ENCODE data around the gene AOPEP.

AOPEP gene

GRCh38 chr9:95101326-95101725 lies 374.8 kb downstream of the AOPEP start:
- DNase-seq: no peak

DNA sequence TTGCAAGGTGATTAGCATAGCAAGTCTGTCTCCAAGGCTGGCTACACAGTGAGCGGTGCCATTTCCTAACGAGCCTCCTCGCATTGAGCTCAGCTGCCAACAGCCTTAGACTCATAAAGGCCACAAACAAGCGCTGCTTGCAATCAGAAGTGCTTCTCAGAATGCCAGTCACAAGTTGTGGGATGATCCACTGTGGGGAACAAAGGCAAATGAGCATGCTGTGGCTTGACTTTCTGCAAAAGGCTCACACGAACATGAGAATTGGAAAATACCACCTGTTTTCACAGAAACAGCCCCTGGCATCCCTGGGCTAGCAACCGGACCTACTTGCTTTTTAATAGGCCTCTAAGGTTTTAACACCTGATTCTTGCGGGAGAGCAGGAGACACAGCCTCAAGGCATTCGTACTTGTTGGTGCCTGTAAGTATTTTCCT lies 375.5 kb downstream of the AOPEP start:
- DNase-seq: peak in 10 of 14 donors; percentile 19 to 82 (median 62)

GRCh38 chr9:95102572-95102971 lies 376.1 kb downstream of the AOPEP start:
- no peak for DNase-seq

DNA sequence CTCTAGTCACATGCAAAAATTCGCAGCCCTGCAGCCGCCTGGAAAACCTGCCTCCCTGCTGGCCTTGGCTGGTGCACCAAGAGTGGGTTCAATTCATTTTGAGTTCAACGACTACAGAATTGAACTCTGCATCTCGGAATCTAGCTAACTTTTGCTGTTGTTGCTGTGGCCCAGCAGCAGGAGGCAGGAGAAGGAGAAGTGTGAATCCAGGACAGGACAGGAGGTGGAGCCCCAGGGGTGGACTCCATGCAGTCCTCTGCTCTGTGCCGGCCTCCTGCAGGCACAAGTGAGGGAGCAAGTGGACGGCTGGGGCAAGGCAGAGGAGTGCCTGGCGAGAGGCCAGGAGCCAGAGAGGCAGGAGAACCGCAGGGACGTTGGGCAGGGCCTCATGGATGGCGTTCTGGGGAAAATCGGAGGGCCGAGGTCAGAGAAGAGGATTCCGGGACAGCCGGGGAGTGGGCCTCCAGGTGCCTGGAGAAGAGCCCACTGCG lies 376.8 kb downstream of the AOPEP start:
- DNase-seq: no peak

DNA sequence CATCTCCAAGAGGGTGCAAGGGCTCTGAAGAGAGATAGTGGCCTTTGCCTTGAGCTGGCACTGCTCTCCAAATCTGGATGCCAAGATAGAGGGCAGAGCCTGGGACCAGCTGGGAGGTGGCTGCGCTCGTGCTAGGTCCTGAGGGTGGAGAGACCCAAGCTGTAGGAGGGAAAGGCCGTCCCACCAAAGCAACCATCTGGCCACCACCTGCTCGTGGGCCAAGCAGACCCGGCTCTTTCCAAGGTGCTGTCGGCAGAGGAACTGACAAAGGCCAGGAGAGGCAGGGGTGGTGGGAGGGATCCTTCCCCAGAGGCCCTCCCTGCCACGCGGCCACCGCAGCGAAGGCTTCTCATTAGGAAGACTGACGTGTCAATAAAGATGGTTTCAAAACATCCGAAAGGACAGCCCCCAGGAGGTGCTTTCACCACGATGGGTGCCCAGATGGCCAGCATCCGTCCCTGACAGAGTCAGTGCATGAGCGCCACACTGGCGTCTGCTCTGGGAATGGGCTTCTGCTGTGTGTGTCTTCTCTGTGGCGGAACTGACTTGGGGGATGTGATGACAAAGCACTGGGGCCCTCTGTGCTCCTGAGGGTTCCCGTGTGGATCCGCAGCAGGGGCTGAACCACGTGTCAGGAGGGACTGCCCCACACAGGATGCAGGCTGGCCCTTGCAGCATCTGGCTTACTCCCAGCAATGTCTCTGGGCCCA lies 377.5 kb downstream of the AOPEP start:
- peak in 1 of 14 donors; percentile 68 for DNase-seq

- peak in 1 of 14 donors; percentile 35 for DNase-seq
Measured at GRCh38 chr9:95104581-95104960, 378.1 kb downstream of the AOPEP start.

DNA sequence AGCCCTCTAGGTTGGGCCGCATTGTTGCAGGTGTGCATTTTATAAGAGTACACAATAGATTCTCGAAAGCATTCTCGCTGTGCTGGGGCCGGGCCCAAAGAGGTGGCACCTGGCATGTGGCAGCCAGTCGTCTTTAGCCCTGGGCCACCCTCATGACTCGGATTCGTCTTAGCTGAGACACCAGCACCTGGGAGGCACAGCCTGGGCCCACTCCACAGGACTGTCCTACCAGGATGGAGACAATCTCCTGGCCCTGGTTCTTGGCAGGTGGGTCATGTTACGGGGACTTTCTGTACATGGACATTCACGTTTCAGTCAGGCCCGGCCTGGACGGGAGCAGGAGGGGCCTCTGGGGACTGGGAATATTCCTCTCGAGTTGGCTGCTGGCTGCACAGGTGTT lies 378.5 kb downstream of the AOPEP start:
- peak in 1 of 14 donors; percentile 37 for DNase-seq

- DNase-seq: peak in 1 of 14 donors; percentile 69
Measured at GRCh38 chr9:95105519-95106287, 379.2 kb downstream of the AOPEP start.

DNA sequence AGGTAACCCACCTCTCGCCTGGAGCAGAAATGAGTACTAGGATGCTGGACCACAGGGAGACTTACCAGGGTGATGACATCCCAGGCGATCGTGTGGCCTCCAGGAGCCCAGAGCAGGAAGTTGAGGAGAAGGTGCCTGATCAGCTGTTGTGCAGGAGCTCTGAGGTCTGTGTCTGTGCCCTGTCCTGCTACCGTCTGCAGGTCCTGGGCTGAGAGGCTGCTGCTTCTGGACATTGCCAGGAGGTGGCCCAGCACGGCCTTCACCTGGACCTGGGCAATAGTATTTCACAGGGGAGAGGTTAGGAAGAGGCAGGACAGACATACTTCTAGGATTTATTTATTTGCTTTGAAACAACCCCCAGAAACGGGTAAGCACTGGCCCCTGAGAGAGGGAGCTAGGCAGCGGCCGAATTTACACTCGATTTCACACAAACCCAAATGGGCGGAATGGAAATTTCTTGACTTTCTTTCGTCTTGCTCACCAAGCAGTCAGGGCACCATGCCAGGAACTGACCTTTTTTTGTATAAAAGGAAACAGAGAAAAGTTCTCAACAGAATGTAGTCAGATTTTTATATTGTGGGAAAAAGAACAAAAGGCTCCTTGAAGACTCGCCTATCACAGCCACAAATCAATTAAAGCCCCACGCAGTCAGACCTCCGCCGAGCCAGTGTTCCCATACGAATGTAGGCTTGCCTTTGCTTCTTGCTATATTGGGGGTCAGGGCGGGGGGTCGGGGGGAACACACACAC lies 380.7 kb downstream of the AOPEP start:
- peak in 3 of 14 donors; percentile 37 to 51 (median 48) for DNase-seq

DNA sequence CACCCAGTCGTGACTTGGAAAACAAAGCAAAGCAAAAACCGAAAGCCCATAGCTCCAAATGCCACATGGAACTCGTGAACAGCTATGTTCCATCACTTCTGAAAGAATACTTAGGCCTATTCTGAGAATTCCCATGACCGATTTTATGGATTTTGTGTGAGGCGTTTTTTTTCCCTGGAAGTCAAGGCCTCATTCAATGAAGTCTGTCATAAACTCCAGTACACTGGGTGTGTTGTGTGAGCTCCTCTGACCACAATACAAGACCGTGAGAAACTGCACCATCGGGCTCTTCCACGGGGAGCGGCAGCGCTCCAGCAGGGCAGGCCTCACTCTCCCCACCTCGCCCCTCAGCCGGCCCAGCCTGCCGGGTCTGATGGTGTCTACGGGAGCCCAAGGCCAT lies 381.5 kb downstream of the AOPEP start:
- peak in 1 of 14 donors; percentile 40 for DNase-seq

- no peak for DNase-seq
Measured at GRCh38 chr9:95108777-95109176, 382.3 kb downstream of the AOPEP start.

- DNase-seq: no peak
Measured at GRCh38 chr9:95109456-95109855, 383.0 kb downstream of the AOPEP start.

GRCh38 chr9:95110921-95111525 lies 384.5 kb downstream of the AOPEP start:
- DNase-seq: no peak

GRCh38 chr9:95111716-95112115 lies 385.2 kb downstream of the AOPEP start:
- no peak for DNase-seq

DNA sequence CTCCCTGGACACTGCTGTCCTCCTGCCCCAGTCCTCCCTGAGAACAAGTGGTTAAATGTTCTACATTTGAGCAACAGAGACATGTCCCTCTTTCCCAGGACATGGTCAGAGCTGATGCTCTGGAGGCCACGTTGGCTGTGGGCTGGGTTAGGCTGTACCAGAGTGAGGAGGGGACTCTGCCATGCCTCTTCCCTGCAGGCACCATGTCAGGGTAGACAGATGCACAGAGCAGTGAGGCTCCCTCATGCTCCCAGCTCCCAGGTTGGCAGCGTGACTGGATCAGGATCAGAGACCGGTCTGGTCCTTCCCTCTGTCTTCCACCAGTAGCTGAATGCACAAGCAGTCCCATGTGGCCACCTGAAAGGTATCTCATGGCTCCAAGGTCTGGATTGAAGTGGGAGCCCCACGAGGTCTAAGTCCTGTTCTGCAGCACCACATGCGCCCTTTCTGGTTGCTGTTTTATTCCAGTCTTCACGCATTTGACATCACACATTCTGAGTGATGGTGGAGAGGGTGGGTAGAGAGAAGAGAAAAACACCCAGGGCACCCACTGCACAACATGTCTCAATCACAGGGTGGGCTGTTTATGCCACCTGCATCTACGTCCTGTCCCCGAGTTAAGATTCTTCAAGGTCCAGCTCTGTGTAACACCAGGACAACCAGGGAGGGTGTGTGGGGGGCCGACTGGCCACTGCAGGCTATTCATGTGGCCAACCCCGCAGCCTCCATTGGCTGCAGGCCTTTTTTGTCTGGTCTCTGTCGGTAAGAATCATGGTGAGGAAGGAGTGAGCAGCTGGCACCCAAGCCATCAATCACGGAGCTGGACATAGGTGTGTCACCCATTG lies 386.2 kb downstream of the AOPEP start:
- no peak for DNase-seq

DNA sequence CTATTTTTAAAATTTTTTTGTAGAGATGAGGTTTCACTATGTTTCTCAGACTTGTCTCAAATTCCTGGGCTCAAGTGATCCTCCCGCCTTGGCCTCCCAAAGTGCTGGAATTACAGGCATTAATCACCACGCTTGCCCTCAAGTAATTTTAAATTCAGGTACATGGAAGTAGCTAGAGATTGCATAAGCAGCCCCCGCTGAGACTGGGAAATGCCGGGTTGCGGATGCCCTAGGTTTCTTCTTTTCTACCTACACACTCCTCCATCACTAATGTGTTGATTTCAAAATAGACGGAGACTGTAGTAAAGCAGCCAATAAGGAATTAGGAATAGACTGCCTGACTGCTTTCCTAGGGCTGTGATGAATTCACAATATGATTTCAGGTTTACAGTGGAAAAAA lies 388.6 kb downstream of the AOPEP start:
- no peak for DNase-seq

- no peak for DNase-seq
Measured at GRCh38 chr9:95116002-95116807, 389.7 kb downstream of the AOPEP start.

- no peak for DNase-seq
Measured at GRCh38 chr9:95116808-95117204, 390.3 kb downstream of the AOPEP start.

- DNase-seq: no peak
Measured at GRCh38 chr9:95118596-95118995, 392.1 kb downstream of the AOPEP start.

- peak in 1 of 14 donors; percentile 13 for DNase-seq
Measured at GRCh38 chr9:95120781-95121370, 394.4 kb downstream of the AOPEP start.

Measured in C1 segment of cervical spinal cord (tissue), 14 donors.